Stimulated activated naive CD8-positive, alpha-beta T cell treated with anti-CD3 and anti-CD28 coated beads, Interleukin-15, Interleukin-2, amounts not matched to agents 100 U/mL and 50 U/mL, for 24 hours (primary cell): Measurements from ENCODE around the gene MYO1E.
"Not testable (repeated sequence)": the region's sequence is repeated elsewhere in the genome, so short reads cannot be mapped to it uniquely, and the experiment has no call there.

ENCODE experiments used
- ATAC-seq: fragments of 150-1000 bp; cut with Tn5 transposase; one replicate; pipeline ENCODE4 v1.10.0; 2021
- DNase-seq: peaks from one replicate; pipeline ENCODE4 v3.0.0; 2021

MYO1E gene

DNA sequence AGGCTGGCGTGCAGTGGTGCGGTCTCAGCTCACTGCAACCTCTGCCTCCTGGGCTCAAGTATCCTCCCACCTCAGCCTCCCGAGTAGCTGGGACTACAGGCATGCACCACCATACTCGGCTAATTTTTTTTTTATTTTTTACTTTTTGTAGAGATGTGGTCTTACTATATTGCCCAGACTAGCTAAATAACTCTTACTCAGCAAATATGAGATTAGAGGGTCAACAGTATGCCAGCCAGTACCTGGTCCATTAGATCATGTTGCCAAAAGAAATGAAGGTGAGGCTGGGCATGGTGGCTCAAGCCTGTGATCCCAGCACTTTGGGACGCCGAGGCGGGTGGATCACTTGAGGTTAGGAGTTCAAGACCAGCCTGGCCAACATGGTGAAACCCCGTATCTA is 210.6 kb downstream of the MYO1E start:
- not testable (repeated sequence) for DNase-seq, ATAC-seq

DNA sequence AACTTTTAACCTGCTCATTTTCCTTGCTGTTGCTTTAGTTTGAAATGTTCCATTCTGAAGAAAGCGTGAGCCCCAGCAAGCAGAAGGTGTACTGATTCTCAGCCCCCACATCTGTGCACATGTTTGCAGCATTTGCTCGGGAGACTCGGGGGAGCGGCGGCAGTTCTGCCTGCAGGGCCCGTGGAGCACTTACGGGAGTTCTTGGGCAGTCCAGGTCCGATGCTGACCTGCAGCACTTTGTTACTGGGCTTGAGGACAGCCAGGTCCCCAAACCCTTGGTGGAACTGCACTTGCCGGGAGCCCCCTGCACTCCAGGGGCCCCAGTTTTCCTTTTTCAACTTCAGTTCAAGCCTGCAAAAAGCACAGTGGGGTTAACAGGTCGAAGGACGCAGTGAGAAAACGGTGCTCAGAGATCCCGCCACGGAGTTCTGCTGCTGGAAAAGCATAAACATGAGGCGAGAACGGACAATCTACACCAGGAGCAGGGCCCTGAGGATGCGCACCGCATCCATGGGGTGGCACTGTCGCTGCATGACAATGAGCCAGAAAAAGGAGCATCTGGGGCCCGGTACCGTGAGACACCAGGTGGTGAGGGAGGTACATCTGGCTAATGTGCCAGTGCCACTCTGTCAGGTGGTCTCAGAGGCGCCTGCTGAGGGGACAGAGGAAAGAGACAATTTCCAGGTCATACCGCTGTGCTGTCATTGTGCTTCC is 211.6 kb downstream of the MYO1E start:
- no peak for ATAC-seq
- peak; percentile 42 for DNase-seq

DNA sequence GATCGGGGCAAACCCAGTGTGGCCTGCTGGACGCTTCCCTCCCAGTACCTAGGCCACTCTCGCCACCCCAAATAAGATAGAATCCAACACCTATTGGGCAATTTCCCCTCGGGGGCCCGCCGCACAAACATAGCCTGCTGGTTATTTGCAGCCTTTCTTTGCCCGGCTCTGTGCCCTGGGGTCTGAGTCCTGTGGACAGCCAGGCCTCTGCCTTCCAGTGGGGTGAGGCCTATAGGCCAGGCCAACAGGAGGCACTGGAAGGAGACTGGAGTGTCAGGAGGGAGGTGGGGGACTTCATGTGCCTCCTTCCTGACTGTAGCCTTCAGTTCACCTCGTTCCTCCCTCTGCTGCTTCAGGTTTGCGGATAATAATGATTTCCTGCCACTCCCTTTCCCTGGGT is 213.5 kb downstream of the MYO1E start:
- ATAC-seq (no peak), DNase-seq (no peak)

DNA sequence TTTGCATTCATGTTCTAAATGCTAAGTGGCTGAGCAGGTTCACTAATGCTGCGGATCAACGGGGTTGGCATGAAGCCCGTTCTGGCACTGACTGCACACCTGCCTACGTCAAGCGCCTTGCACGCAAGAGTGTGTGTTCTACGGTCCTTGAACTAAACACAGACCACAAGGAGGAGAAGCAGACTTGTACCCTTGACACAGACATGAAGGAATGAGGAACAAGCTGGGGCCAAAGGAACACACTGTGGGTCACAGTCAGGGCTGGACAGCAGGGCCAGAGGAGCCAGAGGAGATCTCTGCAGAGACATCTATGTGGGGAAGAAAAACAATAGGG is 214.0 kb downstream of the MYO1E start:
- DNase-seq (no peak), ATAC-seq (no peak)

GRCh38 chr15:59157840-59158700 is 214.6 kb downstream of the MYO1E start:
- DNase-seq (no peak), ATAC-seq (no peak)

DNA sequence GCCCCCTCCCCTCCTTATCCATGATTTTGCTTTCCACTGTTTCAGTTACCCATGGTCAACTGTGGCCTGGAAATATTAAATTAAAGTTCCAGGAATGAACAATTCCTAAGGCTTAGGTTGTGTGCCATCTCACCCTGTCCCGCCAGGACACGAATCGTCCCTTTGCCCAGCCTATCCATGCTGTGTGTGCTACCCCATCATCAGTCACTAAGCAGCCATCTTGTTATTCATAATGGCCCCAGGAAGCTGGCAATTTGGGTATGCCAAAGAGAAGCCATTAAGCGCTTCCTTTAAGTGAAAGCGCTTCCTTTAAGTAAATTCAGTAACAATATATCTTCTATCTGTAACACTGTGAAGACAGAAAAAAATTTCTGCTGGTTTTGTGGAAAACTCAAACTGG is 215.3 kb downstream of the MYO1E start:
- ATAC-seq (no peak), DNase-seq (no peak)

GRCh38 chr15:59155431-59155830 is 217.2 kb downstream of the MYO1E start:
- no peak for ATAC-seq
- DNase-seq: no peak

DNA sequence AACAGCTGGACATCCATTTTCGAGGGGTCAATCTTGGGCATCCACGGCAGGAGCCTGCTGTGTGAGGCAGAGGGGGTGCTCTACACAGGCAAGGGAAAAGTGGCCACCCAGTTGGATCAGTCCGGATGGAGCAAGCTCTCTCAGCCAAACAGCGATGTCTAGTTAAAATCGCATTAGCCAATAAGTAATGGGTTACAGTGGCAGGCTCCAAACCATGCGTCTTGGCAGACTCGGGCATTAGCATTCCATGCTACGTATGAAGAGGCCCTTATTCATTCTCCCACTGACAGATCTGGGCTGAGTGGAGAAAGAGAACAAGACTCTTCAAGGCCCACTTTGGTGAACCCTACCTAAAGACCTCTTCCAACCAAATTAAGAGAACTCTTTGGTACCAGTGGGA is 218.4 kb downstream of the MYO1E start:
- ATAC-seq (no peak), DNase-seq (no peak)

- ATAC-seq (no peak), DNase-seq (no peak)
These were observed 219.2 kb downstream of the MYO1E start for GRCh38 chr15:59153466-59153865.

DNA sequence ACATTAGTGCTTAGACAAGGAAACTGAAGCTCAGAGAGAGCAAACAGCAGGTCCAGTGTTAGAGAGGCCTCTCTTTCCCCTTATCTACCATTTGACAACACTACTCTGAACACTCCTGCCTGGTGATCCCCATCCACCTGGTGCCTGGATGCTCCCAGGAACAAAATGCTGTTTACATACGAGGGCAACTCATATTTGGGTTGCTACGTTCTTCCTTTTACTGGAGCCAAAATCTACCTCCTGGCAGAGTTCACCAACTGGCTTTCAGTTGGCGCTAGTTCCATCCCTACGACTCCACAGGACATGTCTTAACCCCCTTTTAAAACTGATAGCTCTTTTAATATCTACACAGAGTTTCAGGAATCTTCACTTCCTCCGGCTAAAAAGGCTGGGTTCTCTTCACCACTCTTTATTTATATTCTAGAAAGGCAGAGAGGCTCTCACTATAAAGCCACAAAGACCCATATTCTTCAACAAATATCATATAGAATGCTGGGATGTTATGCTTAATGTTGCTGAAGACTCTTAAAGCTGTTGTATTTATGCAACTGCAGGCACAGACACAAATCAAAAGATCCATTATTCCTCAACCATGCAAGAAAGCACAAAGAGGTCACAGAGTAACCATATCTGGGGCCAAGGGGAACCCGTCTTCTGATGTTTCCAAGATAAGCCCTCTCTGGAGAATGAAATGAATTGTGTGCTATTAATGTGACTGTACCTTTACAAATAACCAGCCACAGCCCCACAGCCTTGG is 219.8 kb downstream of the MYO1E start:
- DNase-seq: no peak
- no peak for ATAC-seq

DNA sequence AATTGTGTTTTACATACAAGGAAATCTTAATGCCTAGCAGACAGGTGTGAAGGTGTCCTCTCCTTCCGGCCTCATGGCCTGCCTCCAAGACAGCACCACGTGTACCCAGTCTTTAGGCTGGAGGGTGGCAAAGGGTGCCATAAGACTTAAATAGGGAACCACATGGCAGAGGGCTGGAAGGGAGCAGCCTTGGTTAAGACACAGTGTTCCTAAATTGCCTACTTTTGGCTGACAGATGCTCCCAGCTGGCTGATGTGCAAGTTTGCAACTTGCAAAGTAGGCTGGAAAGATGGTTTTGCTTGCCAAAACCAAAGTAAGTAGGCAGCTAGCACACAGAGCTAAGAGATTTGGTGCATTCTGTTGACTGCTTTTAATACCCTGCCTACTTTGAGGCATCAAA is 222.5 kb downstream of the MYO1E start:
- ATAC-seq (no peak), DNase-seq (no peak)

DNA sequence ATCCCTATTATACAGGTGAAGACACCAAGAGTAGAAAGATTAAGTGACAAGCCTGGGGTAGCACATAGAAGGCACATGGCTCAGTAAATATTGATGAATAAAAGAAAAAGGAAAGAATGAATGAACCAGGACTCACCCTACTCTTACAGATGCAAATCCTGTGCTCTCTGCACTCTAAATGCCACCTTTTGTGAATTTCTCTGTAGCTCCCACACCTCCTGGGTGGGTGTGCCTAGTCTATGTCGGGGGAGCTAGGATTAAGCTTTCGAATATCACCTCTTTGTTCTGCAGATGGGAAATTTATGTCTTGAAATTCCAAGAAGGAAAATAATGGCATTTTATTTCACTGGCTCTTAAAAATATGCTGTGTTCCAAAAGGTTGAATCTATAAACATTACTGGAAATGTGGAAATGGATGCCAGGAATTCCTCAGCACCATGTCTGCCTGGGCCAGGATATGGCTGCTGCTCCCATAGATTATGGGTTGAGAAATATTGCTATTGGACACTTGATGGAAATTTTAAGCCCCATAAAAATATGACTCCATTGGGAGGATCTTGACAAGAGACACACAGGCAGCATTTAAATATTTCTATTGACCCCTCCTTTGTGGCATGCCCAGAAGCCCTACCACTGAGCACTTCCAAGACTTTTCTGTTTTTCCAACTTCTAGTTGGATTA is 224.4 kb downstream of the MYO1E start:
- DNase-seq (no peak), ATAC-seq (no peak)

DNA sequence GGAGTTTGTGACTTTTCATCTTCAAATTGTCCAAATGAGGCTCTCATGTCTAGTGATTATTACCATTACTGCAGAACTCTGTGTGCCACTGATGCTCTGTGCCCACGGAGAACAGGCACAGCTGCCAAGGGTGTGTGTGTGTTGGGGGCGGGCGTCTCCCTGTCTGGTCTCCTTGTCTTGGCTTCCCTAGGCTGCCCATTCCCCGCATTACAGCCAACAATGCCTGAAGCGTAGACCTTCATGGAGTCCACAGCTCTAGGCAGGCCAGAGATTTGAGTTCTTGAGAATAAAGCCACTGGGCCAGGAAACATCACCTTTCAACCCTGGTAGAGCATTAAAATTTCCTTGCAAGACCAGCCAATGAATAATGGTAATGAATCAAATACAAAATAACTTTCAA is 225.0 kb downstream of the MYO1E start:
- DNase-seq (no peak), ATAC-seq (no peak)

- not testable (repeated sequence) for ATAC-seq, DNase-seq
These were observed 228.1 kb downstream of the MYO1E start for GRCh38 chr15:59144594-59144993.

GRCh38 chr15:59143281-59143680 is 229.4 kb downstream of the MYO1E start:
- ATAC-seq: no peak
- no peak for DNase-seq

DNA sequence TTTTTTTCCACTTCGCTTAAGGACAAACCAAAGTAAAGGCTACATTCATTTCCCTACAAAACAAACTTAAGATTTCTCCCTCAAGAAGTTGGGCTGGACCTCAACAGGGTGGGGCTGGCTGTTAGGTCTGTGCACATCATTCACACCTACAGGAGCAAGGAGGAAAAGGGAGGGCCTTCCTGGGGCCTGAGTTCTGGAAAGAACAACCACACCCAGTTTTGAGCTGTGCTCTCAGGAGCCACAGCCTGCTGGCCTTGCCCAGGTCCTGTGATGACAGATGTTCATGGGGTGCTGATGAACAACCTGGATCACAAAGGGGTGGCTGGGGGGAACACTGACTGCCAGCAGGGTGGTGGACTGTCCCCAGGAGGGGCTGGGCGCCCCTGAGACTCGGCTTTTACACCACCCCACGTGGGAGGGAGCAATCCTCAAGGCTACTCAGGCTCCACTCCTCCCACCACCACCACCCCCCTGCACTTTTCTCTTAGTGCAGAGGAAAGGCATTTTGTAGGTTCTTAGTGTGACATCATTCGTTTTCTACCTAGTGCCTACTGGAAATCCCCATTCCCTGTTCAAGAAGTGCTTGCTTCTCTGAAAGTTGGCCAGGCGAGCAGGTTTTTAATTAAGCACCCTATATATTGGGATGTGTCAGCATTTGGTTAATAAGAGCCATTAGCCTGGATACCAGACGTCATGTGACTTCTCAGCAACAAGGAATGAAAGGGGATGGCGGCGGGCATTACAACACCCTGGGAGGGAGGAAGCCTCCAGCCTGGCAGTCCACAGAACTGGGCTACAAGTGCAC is 232.0 kb downstream of the MYO1E start:
- no peak for ATAC-seq

GRCh38 chr15:59138243-59138642 is 234.4 kb downstream of the MYO1E start:
- DNase-seq (peak; percentile 63), ATAC-seq (peak; percentile 75)

More for the DNA sequence above, 232.0 kb downstream of the MYO1E start:
- no peak for DNase-seq

DNA sequence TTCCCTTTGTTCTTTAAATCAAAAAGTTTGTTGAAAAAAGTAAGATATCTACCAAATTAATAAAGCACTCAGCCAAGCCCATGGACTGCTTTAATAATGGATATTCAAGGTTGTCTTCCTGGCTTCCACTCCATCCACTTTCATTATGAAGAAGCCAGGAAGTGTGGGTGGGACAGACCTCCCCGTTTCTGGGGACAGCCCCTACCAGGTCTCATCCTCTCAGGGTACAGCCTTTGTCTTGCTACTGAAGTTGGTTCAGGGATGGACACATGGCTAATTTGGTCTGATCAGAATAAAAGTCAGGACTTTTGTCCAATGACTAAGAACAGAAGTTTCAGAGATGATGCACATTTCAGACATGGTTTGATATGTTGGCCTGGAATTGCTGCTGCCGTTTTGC is 235.1 kb downstream of the MYO1E start:
- ATAC-seq (peak; percentile 65), DNase-seq (peak; percentile 22)

GRCh38 chr15:59133929-59134427 is 238.7 kb downstream of the MYO1E start:
- no peak for DNase-seq
- no peak for ATAC-seq

DNA sequence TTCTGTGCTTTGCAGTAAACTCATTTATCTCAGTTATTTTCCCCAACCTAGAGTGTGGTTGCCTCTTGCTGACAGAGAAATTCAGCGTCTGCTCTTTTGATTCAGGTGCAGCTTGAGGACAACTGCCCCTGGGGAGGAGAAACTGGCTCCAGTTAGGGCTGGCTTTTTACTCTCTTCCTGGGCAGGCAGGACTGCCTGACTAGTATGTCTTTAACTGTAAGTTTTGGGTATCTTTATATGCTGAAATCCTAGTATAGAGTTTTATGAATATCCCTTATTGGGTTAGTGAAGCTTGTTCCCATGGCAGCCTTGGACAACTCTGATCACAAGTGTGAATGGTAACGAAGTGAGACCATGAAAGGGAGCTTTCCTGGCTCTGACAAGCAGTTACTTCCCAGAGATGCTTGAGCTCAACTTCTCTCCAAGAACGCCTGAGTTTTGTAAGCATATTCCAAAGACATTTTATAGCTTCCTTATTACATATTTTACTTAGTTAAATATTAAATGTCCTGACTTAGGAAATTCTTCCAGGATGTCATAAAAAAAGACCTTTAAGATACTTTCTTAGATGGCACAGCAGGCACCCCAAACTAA is 240.6 kb downstream of the MYO1E start:
- ATAC-seq: no peak
- DNase-seq: no peak

- DNase-seq: no peak
These were observed 241.2 kb downstream of the MYO1E start for GRCh38 chr15:59131456-59131855.

More at GRCh38 chr15:59131456-59131855, 241.2 kb downstream of the MYO1E start:
- ATAC-seq: no peak
